Measurements from ENCODE around the gene UCP3.

DNA sequence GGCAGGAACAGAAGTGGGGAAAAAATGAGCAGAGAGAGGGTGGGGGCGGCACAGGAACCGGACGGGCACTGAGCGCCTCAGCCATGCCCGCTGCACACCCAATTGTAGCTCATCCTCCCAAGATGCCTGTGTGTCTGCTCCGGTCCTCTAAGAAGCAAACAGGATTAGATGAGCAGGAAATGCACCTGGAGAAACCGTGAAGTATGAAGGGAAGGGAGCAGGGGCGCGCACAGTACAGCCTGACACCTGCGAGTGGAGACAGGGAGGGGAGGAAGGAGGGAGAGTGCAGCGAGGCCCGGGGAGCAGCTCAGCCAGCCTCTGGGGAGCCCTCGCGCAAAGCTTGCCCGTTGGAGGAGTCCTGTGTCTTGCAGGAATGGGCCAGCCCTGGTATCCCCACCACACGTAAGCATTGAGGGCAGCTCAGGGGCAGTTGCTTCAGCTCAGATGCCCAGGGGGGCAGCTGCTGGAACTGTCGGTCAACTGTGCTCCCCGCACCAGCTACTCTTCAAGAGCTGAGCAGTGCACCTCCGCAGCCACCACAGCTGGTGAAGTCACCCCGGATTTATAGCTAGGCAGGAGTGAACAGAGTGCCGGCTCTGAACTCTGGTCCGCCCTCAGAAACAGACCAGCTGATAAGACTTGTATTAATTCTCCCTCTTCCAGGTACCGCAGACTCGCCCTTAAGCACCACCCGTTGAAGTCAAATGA, 51.1 kb downstream of the UCP3 start:
- TF ChIP-seq, protein P1, sequence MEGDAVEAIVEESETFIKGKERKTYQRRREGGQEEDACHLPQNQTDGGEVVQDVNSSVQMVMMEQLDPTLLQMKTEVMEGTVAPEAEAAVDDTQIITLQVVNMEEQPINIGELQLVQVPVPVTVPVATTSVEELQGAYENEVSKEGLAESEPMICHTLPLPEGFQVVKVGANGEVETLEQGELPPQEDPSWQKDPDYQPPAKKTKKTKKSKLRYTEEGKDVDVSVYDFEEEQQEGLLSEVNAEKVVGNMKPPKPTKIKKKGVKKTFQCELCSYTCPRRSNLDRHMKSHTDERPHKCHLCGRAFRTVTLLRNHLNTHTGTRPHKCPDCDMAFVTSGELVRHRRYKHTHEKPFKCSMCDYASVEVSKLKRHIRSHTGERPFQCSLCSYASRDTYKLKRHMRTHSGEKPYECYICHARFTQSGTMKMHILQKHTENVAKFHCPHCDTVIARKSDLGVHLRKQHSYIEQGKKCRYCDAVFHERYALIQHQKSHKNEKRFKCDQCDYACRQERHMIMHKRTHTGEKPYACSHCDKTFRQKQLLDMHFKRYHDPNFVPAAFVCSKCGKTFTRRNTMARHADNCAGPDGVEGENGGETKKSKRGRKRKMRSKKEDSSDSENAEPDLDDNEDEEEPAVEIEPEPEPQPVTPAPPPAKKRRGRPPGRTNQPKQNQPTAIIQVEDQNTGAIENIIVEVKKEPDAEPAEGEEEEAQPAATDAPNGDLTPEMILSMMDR (IDR thresholded peaks at IDR 0.05), result no peak
- TF ChIP-seq POLR2A (IDR thresholded peaks at IDR 0.05), result no peak
- no peak for TF ChIP-seq POLR2AphosphoS5 (IDR thresholded peaks at IDR 0.05)

Data from breast epithelium (tissue), 3 donors.